Left lung (tissue), 10 donors: ENCODE data around the gene TSPYL4. TPM values are rescaled to one million over a fixed set of nuclear protein-coding genes. Genes with fewer than 3 reads are reported as not detected.

Source experiments
- ATAC-seq: fragments of 200-7000 bp; cut with Tn5 transposase; one replicate; pipeline ENCODE4 v1.9.1; 2020; ENCODE audit warnings: moderate library complexity
- DNase-seq, 4 donors: peaks; one replicate each; pipeline ENCODE4 v3.0.0-alpha.2; 2013 to 2020
- H3K27ac ChIP-seq, 2 donors: fragments of 200-600 bp; sonication (generic) in 1 of 2; one replicate each; pipeline versions ENCODE4 v1.5.0 to v1.8.0; 2020 to 2021
- H3K27me3 ChIP-seq, 2 donors: fragments of 200-600 bp; sonication (generic) in 1 of 2; one replicate each; pipeline versions ENCODE4 v1.5.0 to v1.8.0; 2020 to 2021
- H3K36me3 ChIP-seq, 2 donors: fragments of 200-600 bp; sonication (generic) in 1 of 2; one replicate each; pipeline versions ENCODE4 v1.5.0 to v1.8.0; 2020 to 2021
- H3K4me1 ChIP-seq, 2 donors: fragments of 200-600 bp; one replicate each; pipeline ENCODE4 v1.8.0; 2021
- H3K4me3 ChIP-seq, 2 donors: fragments of 200-600 bp; sonication (generic) in 1 of 2; one replicate each; pipeline versions ENCODE4 v1.5.0 to v1.8.0; 2020 to 2021; ENCODE audit warnings: mild to moderate bottlenecking in 1 of 2
- H3K9me3 ChIP-seq, 2 donors: fragments of 200-600 bp; sonication (generic) in 1 of 2; one replicate each; pipeline versions ENCODE4 v1.5.0 to v1.8.0; 2020 to 2021
- CTCF ChIP-seq, 2 donors: fragments of 200-600 bp; sonication (generic) in 1 of 2; IDR thresholded peaks; one replicate each; pipeline versions ENCODE4 v1.5.0 to v1.8.0; 2021; ENCODE audit warnings: antibody characterized with exemption in 2 of 2
- intact Hi-C, 2 donors: fragments of 100-400 bp; cut with DNase I; formaldehyde crosslinking; loops; one replicate each; pipeline versions ENCODE4 v1.11.2 to v1.14.2; 2022
- polyA plus RNA-seq, 6 donors: library from polyadenylated mRNA; unstranded; fragments of 120-200 nt; gene quantifications; one replicate each; pipeline ENCODE4 v1.2.1, GENCODE V29; 2013; ENCODE audit not compliant: insufficient read length in 6 of 6
- total RNA-seq, 2 donors: library from RNA; stranded (reverse); fragmentation: NEBNext Ultra II Directional; extraction: Animal tissue kit (Norgen Biotek cat#: 25700); gene quantifications; one replicate each; pipeline ENCODE4 v1.2.1, GENCODE V29; 2021
- donor health status: DM: no; HTN: yes; CAD: no.
- donor health status: DM: no; HTN: no; CAD: no.

TSPYL4 gene
- total and polyA plus RNA-seq, 8 donors: 10.2 to 53.8 (median 48.8) TPM

- peaks cover 31 to 42% of the 10 kb centered on the region in 2 donors for H3K4me1 ChIP-seq
- no peak for TF ChIP-seq CTCF (IDR thresholded peaks at IDR 0.05)
- H3K9me3 ChIP-seq: no peaks in the 10 kb centered on the region
- no peaks in the 10 kb centered on the region for H3K27me3 ChIP-seq
- no peak overlapping the region for H3K4me3 ChIP-seq
- no peak for ATAC-seq
- intact Hi-C loops: no loop called here
- peaks cover 0 to 5% of the 10 kb centered on the region in 2 donors for H3K36me3 ChIP-seq
- H3K27ac ChIP-seq: no peak overlapping the region
- peak in 1 of 4 donors; percentile 45 for DNase-seq
Observed at GRCh38 chr6:116255246-116255800, 1.4 kb upstream of the TSPYL4 start.

- H3K4me1 ChIP-seq: peaks cover 33 to 47% of the 10 kb centered on the region in 2 donors
- intact Hi-C loops: no loop called here
- H3K9me3 ChIP-seq: no peaks in the 10 kb centered on the region
- no peak for TF ChIP-seq CTCF (IDR thresholded peaks at IDR 0.05)
- peak overlapping the region; percentile 84 to 89 for H3K4me3 ChIP-seq
- DNase-seq (no peak), ATAC-seq (peak; percentile 13)
- H3K27me3 ChIP-seq: no peaks in the 10 kb centered on the region
- H3K27ac ChIP-seq: peak overlapping the region; percentile 88
- peaks cover 0 to 5% of the 10 kb centered on the region in 2 donors for H3K36me3 ChIP-seq
Observed at GRCh38 chr6:116254297-116255056, 602 bp upstream of the TSPYL4 start.

- DNase-seq (no peak), ATAC-seq (no peak)
- peaks cover 33 to 53% of the 10 kb centered on the region in 2 donors for H3K4me1 ChIP-seq
- no peaks in the 10 kb centered on the region for H3K9me3 ChIP-seq
- intact Hi-C loops: no loop called here
- H3K27me3 ChIP-seq: no peaks in the 10 kb centered on the region
- peak overlapping the region; percentile 84 to 89 for H3K4me3 ChIP-seq
- peak overlapping the region; percentile 88 for H3K27ac ChIP-seq
- TF ChIP-seq CTCF (IDR thresholded peaks at IDR 0.05): no peak
- H3K36me3 ChIP-seq: no peaks in the 10 kb centered on the region
Observed at GRCh38 chr6:116253188-116253504, 729 bp downstream of the TSPYL4 start.

GRCh38 chr6:116251568-116252384 is 2.1 kb downstream of the TSPYL4 start:
- no peak for DNase-seq
- Histone ChIP-seq H3K27me3 (no peaks in the 10 kb centered on the region), H3K36me3 (no peaks in the 10 kb centered on the region), H3K27ac (no peak overlapping the region), H3K9me3 (no peaks in the 10 kb centered on the region), H3K4me3 (no peak overlapping the region), H3K4me1 (peaks cover 33 to 53% of the 10 kb centered on the region in 2 donors)
- TF ChIP-seq CTCF (IDR thresholded peaks at IDR 0.05): no peak
- intact Hi-C loops: no loop called here
- no peak for ATAC-seq

- intact Hi-C loops: no loop called here
- H3K27ac ChIP-seq: no peak overlapping the region
- DNase-seq: no peak
Observed at GRCh38 chr6:116248577-116248976, 5.3 kb downstream of the TSPYL4 start.

More at GRCh38 chr6:116248577-116248976, 5.3 kb downstream of the TSPYL4 start:
- H3K4me1 ChIP-seq: peaks cover 25 to 42% of the 10 kb centered on the region in 2 donors
- ATAC-seq: no peak
- no peaks in the 10 kb centered on the region for H3K27me3 ChIP-seq
- no peak for TF ChIP-seq CTCF (IDR thresholded peaks at IDR 0.05)
- no peak overlapping the region for H3K4me3 ChIP-seq
- H3K9me3 ChIP-seq: no peaks in the 10 kb centered on the region
- H3K36me3 ChIP-seq: no peaks in the 10 kb centered on the region
